ENCODE results near the gene BCCIP.

DNA sequence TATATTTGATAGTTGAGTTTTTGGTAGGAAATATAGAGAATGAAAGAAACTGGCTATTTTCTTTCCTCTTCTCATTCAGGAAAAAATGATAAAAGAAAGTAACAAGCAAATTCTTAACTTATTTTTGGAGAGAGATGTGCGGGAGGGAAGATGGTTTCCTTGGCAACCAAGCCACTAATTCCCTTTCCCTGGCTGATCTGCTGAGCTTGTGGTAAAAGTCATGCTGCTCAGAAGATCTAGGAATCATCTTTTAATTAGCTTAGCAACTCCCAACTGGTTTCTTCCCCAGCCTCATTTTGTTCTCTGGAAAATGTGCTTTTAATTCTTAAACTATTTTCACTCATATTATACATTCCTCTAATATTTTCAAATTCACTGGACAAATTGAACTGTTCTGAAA, 12.1 kb upstream of the BCCIP start:
- TF ChIP-seq, protein P1, sequence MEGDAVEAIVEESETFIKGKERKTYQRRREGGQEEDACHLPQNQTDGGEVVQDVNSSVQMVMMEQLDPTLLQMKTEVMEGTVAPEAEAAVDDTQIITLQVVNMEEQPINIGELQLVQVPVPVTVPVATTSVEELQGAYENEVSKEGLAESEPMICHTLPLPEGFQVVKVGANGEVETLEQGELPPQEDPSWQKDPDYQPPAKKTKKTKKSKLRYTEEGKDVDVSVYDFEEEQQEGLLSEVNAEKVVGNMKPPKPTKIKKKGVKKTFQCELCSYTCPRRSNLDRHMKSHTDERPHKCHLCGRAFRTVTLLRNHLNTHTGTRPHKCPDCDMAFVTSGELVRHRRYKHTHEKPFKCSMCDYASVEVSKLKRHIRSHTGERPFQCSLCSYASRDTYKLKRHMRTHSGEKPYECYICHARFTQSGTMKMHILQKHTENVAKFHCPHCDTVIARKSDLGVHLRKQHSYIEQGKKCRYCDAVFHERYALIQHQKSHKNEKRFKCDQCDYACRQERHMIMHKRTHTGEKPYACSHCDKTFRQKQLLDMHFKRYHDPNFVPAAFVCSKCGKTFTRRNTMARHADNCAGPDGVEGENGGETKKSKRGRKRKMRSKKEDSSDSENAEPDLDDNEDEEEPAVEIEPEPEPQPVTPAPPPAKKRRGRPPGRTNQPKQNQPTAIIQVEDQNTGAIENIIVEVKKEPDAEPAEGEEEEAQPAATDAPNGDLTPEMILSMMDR (conservative IDR thresholded peaks at IDR 0.05; ENCODE audit: low read depth, low read length), result no peak
- no peak for TF ChIP-seq EZH2 (IDR thresholded peaks at IDR 0.05; ENCODE audit: borderline replicate concordance, low read depth, low read length, poor library complexity, severe bottlenecking)
